GM19193 (cell line): ENCODE results near the gene UBXN7.

Experiments
- POLR2A ChIP-seq: IDR thresholded peaks from 4 replicates; pipeline ENCODE4 v1.6.1; 2011; ENCODE audit not compliant: insufficient read depth, insufficient read length; ENCODE audit errors: extremely low read depth

UBXN7 gene

GRCh38 chr3:196419386-196419785 is 12.8 kb downstream of the UBXN7 start:
- no peak for TF ChIP-seq POLR2A

GRCh38 chr3:196418601-196419000 is 13.6 kb downstream of the UBXN7 start:
- no peak for TF ChIP-seq POLR2A

- TF ChIP-seq POLR2A: no peak
These were observed 17.8 kb downstream of the UBXN7 start for GRCh38 chr3:196414469-196414868.

- no peak for TF ChIP-seq POLR2A
These were observed 19.5 kb downstream of the UBXN7 start for GRCh38 chr3:196412704-196413103.

- TF ChIP-seq POLR2A: no peak
These were observed 22.8 kb downstream of the UBXN7 start for GRCh38 chr3:196409409-196409808.

- TF ChIP-seq POLR2A: no peak
These were observed 23.5 kb downstream of the UBXN7 start for GRCh38 chr3:196408565-196409300.

GRCh38 chr3:196406811-196407470 is 25.3 kb downstream of the UBXN7 start:
- no peak for TF ChIP-seq POLR2A

- no peak for TF ChIP-seq POLR2A
These were observed 31.9 kb downstream of the UBXN7 start for GRCh38 chr3:196400331-196400730.

GRCh38 chr3:196399485-196399945 is 32.7 kb downstream of the UBXN7 start:
- no peak for TF ChIP-seq POLR2A

- TF ChIP-seq POLR2A: no peak
These were observed 33.4 kb downstream of the UBXN7 start for GRCh38 chr3:196398782-196399181.

GRCh38 chr3:196397941-196398340 is 34.3 kb downstream of the UBXN7 start:
- TF ChIP-seq POLR2A: no peak

GRCh38 chr3:196390116-196390515 is 42.1 kb downstream of the UBXN7 start:
- no peak for TF ChIP-seq POLR2A

GRCh38 chr3:196388956-196389355 is 43.3 kb downstream of the UBXN7 start:
- no peak for TF ChIP-seq POLR2A

GRCh38 chr3:196378146-196378841 is 53.9 kb downstream of the UBXN7 start:
- TF ChIP-seq POLR2A: no peak

- no peak for TF ChIP-seq POLR2A
These were observed 54.9 kb downstream of the UBXN7 start for GRCh38 chr3:196377321-196377720.

GRCh38 chr3:196365736-196366135 is 66.5 kb downstream of the UBXN7 start:
- no peak for TF ChIP-seq POLR2A
